Measurements from ENCODE around the gene HHAT. TPM values are rescaled to one million over a fixed set of nuclear protein-coding genes. Genes with fewer than 3 reads are reported as not detected.

Gene HHAT
- total RNA-seq: 5.5 and 6.9 TPM in 2 replicates
- long read RNA-seq, partial matches to known transcripts: 4 of 21 reads
- long read RNA-seq, other reads (novel, unspliced or antisense): 13 of 21 reads

DNA sequence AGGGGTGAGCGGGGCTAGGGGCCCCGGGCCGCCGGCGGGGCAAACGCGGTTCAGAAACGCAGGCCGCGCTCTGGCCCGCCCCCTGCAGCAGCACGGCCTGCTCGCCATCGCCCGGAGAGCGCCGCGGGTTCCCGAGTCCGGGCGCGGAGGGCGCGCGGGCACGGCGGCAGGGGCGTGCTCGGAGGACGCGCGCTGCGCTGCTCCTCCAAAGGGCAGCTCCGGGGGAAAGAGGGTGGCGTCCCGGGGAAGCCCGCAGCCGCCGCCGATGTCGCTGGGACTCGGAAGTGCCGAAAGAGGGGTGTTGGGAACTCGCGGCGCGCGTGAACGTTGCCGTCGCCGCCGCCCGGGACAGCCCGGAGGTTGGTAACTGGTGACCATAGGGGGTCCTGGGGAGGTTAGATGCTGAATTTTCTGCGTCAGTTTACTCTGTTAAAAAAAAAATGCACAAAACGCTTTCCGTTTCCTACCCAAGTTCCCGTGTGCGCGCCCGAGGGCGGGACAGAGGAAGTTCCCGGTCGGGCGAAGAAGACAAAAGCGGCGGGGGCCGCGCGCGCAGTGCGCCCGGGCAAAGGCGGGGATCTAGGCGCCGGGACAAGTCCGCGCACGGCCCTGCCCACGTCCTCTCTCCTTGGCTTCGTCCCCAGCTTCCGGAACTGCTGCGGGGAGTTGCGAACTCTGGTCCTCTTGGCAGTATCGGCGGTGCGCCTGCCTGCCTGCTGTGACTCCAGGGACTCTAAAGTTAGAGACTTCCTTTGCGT lies at the start of gene HHAT:
HHAT (plus strand) TSS at position 157 of the 758 bp plus-strand sequence. CDS start 20,074 bp downstream, outside the sequence.
- Mint-ChIP-seq H3K27me3 (ENCODE audit: low read depth) (no peaks in the 10 kb centered on the region), H3K27ac (ENCODE audit: unreplicated experiment) (peak within 1 kb of the TSS; percentile 97), H3K4me3 (peak within 1 kb of the TSS; percentile 96)

DNA sequence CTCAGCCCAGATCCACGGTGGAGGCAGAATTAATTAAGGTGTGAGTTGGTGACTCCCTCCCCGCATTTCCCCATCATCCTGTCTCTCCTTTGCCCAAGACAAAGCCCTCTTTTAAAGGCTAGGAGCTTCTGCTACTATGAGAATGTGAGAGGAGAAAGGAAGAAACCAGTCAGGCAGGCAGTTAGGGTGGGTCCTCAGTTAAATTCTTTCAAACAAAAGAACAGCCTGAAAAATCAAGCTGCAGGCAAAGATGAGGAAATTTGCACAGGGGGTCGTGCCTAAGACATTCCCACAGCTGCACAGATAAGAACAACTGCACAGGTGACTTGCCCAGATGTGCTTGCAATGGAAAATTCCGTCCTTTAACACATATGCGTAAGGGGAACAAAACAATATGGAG lies 48.5 kb upstream of the HHAT start:
- H3K27me3 Mint-ChIP-seq (ENCODE audit: low read depth): peaks cover 10% of the 10 kb centered on the region
- TF ChIP-seq, protein P1, sequence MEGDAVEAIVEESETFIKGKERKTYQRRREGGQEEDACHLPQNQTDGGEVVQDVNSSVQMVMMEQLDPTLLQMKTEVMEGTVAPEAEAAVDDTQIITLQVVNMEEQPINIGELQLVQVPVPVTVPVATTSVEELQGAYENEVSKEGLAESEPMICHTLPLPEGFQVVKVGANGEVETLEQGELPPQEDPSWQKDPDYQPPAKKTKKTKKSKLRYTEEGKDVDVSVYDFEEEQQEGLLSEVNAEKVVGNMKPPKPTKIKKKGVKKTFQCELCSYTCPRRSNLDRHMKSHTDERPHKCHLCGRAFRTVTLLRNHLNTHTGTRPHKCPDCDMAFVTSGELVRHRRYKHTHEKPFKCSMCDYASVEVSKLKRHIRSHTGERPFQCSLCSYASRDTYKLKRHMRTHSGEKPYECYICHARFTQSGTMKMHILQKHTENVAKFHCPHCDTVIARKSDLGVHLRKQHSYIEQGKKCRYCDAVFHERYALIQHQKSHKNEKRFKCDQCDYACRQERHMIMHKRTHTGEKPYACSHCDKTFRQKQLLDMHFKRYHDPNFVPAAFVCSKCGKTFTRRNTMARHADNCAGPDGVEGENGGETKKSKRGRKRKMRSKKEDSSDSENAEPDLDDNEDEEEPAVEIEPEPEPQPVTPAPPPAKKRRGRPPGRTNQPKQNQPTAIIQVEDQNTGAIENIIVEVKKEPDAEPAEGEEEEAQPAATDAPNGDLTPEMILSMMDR (conservative IDR thresholded peaks at IDR 0.05): no peak
- H3K36me3 Mint-ChIP-seq (ENCODE audit: low read depth): peaks cover 4% of the 10 kb centered on the region
- peaks cover 17% of the 10 kb centered on the region for H3K9me3 Mint-ChIP-seq
- no peak overlapping the region for H3K4me3 Mint-ChIP-seq
- DNase-seq (ENCODE audit: low read depth, low spot score): no peak
- H3K4me1 Mint-ChIP-seq: no peaks in the 10 kb centered on the region
- H3K27ac Mint-ChIP-seq (ENCODE audit: unreplicated experiment): no peak overlapping the region

More for the DNA sequence above, at the start of gene HHAT:
- Mint-ChIP-seq H3K9me3 (peaks cover 6% of the 10 kb centered on the region), H3K4me1 (peaks cover 19% of the 10 kb centered on the region), H3K36me3 (ENCODE audit: low read depth) (peaks cover 5% of the 10 kb centered on the region)
- TF ChIP-seq, protein P1 (conservative IDR thresholded peaks at IDR 0.05): peak; percentile 17
- peak; percentile 65 for DNase-seq (ENCODE audit: low read depth, low spot score)

DNA sequence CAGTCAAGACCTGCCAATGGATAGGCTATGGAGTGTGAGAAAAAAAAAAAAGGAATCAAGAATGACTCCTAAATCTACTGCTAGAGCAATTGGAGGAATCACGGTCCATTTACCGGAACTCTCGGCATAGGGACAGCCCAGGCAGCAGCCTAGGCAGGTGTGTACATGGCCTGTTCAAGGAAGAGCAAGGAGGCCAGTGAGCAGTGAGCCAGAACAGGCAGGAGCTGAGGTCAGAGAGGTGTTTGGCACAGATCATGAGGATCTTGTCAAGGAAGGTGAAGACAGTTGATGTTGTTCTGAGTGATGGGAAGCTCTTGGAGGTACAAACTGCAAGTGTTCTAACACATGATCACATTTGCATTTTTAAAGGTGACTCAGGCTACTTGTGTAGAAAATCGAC lies 40.6 kb upstream of the HHAT start:
- DNase-seq (ENCODE audit: low read depth, low spot score): no peak
- peaks cover 10% of the 10 kb centered on the region for H3K4me1 Mint-ChIP-seq
- H3K4me3 Mint-ChIP-seq: no peak overlapping the region
- H3K9me3 Mint-ChIP-seq: no peaks in the 10 kb centered on the region
- H3K27me3 Mint-ChIP-seq (ENCODE audit: low read depth): peaks cover 28% of the 10 kb centered on the region
- TF ChIP-seq, protein P1 (conservative IDR thresholded peaks at IDR 0.05): no peak
- no peaks in the 10 kb centered on the region for H3K36me3 Mint-ChIP-seq (ENCODE audit: low read depth)
- H3K27ac Mint-ChIP-seq (ENCODE audit: unreplicated experiment): no peak overlapping the region

DNA sequence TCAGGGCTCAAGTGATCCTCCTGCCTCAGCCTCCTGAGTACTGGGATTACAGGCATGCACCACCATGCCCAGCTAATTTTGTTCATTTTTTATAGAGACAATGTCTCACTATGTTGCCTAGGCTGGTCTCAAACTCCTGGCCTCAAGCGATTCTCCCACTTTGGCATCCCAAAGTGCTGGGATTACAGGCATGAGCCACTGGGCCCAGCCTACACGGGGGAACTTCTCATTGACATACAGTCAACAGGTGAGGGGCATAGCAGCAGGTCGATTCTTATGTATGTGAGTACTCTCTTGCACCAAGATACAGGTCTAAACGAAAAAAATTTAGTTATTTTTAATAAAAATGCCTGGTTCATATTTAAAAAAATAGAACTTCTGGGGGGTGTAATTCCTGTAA lies 39.5 kb upstream of the HHAT start:
- no peaks in the 10 kb centered on the region for H3K36me3 Mint-ChIP-seq (ENCODE audit: low read depth)
- TF ChIP-seq, protein P1 (conservative IDR thresholded peaks at IDR 0.05): no peak
- no peak overlapping the region for H3K4me3 Mint-ChIP-seq
- no peak overlapping the region for H3K27ac Mint-ChIP-seq (ENCODE audit: unreplicated experiment)
- peaks cover 28% of the 10 kb centered on the region for H3K27me3 Mint-ChIP-seq (ENCODE audit: low read depth)
- DNase-seq (ENCODE audit: low read depth, low spot score): no peak
- H3K9me3 Mint-ChIP-seq: no peaks in the 10 kb centered on the region
- H3K4me1 Mint-ChIP-seq: peaks cover 16% of the 10 kb centered on the region

DNA sequence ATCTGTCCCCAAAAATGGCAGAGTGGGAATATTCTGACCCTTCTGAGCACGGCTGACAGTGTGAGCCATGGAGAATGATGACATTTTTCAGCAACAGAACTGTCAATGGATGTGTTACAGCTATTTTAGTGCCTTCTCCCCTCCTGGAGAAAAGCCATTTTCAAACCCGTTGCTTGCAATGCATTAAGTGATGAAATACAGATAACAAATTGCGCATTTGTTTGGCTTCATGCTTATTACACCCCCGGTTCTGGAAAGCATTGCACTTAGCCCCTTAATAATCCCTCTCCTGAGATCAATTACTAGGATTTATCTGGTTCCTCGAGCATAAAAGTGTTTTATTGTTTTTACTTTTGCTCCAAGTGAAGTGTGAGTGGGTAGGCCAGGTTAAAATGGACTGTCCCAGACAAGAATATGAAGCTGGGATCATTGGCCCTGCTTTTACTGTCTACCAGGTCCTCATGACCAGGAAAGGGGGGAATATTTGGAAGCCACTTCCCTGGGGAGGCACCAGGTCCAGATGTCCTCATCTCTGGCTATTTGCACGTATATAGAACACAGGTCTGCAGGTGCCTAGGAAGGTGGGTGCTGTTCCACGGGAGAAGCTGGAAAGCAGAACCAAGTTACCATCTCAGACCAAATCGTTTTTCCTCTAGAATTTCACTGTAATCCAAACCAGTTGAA lies 37.5 kb upstream of the HHAT start:
- DNase-seq (ENCODE audit: low read depth, low spot score): no peak
- no peaks in the 10 kb centered on the region for H3K9me3 Mint-ChIP-seq
- peak overlapping the region; percentile 56 for H3K4me3 Mint-ChIP-seq
- peaks cover 28% of the 10 kb centered on the region for H3K27me3 Mint-ChIP-seq (ENCODE audit: low read depth)
- TF ChIP-seq, protein P1 (conservative IDR thresholded peaks at IDR 0.05): no peak
- peaks cover 29% of the 10 kb centered on the region for H3K4me1 Mint-ChIP-seq
- no peaks in the 10 kb centered on the region for H3K36me3 Mint-ChIP-seq (ENCODE audit: low read depth)
- no peak overlapping the region for H3K27ac Mint-ChIP-seq (ENCODE audit: unreplicated experiment)

Data from neural crest cell (in vitro differentiated cells).